DND-41 (cell line): Measurements from ENCODE around the gene SLC34A2.

ENCODE experiments used
- ATAC-seq: fragments of 200-7000 bp; cut with Tn5 transposase; 3 replicates; pipeline ENCODE4 v1.9.1; 2021; ENCODE audit warnings: low read depth; ENCODE audit not compliant: insufficient read depth
- DNase-seq: peaks from one replicate; pipeline ENCODE4 v3.0.0-alpha.2; 2020
- H2AFZ ChIP-seq: 2 replicates; pipeline ENCODE4 v1.6.0; 2012; ENCODE audit warnings: low read depth, low read length
- H3K27ac ChIP-seq: 2 replicates; pipeline ENCODE4 v1.5.1; 2012; ENCODE audit warnings: low read length, inconsistent platforms
- H3K27me3 ChIP-seq: fragments of 200-600 bp; sonication (generic); 2 replicates; pipeline ENCODE4 v1.6.0; 2012; ENCODE audit warnings: low read length, mild to moderate bottlenecking, inconsistent platforms; ENCODE audit not compliant: insufficient read depth, poor library complexity
- H3K36me3 ChIP-seq: 2 replicates; pipeline ENCODE4 v1.5.1; 2012; ENCODE audit warnings: low read length, inconsistent platforms; ENCODE audit not compliant: insufficient read depth
- H3K4me1 ChIP-seq: 2 replicates; pipeline ENCODE4 v1.5.1; 2012; ENCODE audit warnings: mild to moderate bottlenecking, low read length; ENCODE audit not compliant: insufficient read depth
- H3K4me2 ChIP-seq: 2 replicates; pipeline ENCODE4 v1.6.0; 2012; ENCODE audit warnings: mild to moderate bottlenecking, moderate library complexity, low read length, inconsistent platforms; ENCODE audit not compliant: insufficient read depth
- H3K4me3 ChIP-seq, 2 experiments: fragments of 200-600 bp in 1 of 2; shearing (Covaris generic) in 1 of 2; 2 replicates each; pipeline ENCODE4 v1.5.1; 2012 to 2016; ENCODE audit warnings: inconsistent platforms in 2 of 2, low read length in 2 of 2, mild to moderate bottlenecking in 2 of 2, low read depth in 1 of 2, moderate library complexity in 1 of 2
- H3K79me2 ChIP-seq: 2 replicates; pipeline ENCODE4 v1.6.0; 2012; ENCODE audit warnings: low read length, inconsistent platforms; ENCODE audit not compliant: insufficient read depth
- H3K9ac ChIP-seq: 2 replicates; pipeline ENCODE4 v1.6.0; 2012; ENCODE audit warnings: low read depth, mild to moderate bottlenecking, inconsistent platforms, low read length, moderate library complexity
- H3K9me3 ChIP-seq: 2 replicates; pipeline ENCODE4 v1.5.1; 2012; ENCODE audit warnings: low read length, moderate library complexity, mild to moderate bottlenecking, inconsistent platforms; ENCODE audit not compliant: insufficient read depth, severe bottlenecking
- H4K20me1 ChIP-seq: 2 replicates; pipeline ENCODE4 v1.6.0; 2012; ENCODE audit warnings: low read length; ENCODE audit not compliant: insufficient read depth
- CTCF ChIP-seq: IDR thresholded peaks from 2 replicates; pipeline ENCODE4 v1.5.1; 2012; ENCODE audit warnings: borderline replicate concordance, low read length, moderate library complexity, mild to moderate bottlenecking; ENCODE audit not compliant: poor library complexity, severe bottlenecking; ENCODE audit errors: extremely low read depth
- EZH2 ChIP-seq: IDR thresholded peaks from 3 replicates; pipeline ENCODE4 v1.6.1; 2012; ENCODE audit warnings: borderline replicate concordance, low read depth, mild to moderate bottlenecking, moderate library complexity, low read length, inconsistent platforms; ENCODE audit not compliant: severe bottlenecking

The SLC34A2 gene

GRCh38 chr4:25637581-25638220 is 17.9 kb upstream of the SLC34A2 start:
- no peak overlapping the region for H3K4me3 ChIP-seq
- ATAC-seq (no peak), DNase-seq (no peak)
- no peak overlapping the region for H3K9ac ChIP-seq
- H3K27me3 ChIP-seq: no peaks in the 10 kb centered on the region
- H3K4me1 ChIP-seq: no peaks in the 10 kb centered on the region
- no peak overlapping the region for H3K27ac ChIP-seq
- H3K9me3 ChIP-seq: no peaks in the 10 kb centered on the region
- H4K20me1 ChIP-seq: no peaks in the 10 kb centered on the region
- no peaks in the 10 kb centered on the region for H3K36me3 ChIP-seq
- TF ChIP-seq CTCF (no peak), EZH2 (no peak)
- no peaks in the 10 kb centered on the region for H3K79me2 ChIP-seq
- H3K4me2 ChIP-seq: no peak overlapping the region
- no peak overlapping the region for H2AFZ ChIP-seq

- Histone ChIP-seq H3K9me3 (no peaks in the 10 kb centered on the region), H2AFZ (no peak overlapping the region), H3K4me3 (no peak overlapping the region), H3K27ac (no peak overlapping the region), H4K20me1 (no peaks in the 10 kb centered on the region), H3K27me3 (no peaks in the 10 kb centered on the region), H3K4me1 (no peaks in the 10 kb centered on the region), H3K4me2 (no peak overlapping the region), H3K79me2 (no peaks in the 10 kb centered on the region), H3K36me3 (no peaks in the 10 kb centered on the region), H3K9ac (no peak overlapping the region)
- DNase-seq (no peak), ATAC-seq (no peak)
- no peak for TF ChIP-seq CTCF
- no peak for TF ChIP-seq EZH2
Observed at GRCh38 chr4:25638221-25638601, 17.4 kb upstream of the SLC34A2 start.

GRCh38 chr4:25638806-25639205 is 16.8 kb upstream of the SLC34A2 start:
- DNase-seq: no peak
- H3K9me3 ChIP-seq: no peaks in the 10 kb centered on the region
- H2AFZ ChIP-seq: no peak overlapping the region
- H3K36me3 ChIP-seq: no peaks in the 10 kb centered on the region
- no peaks in the 10 kb centered on the region for H3K4me1 ChIP-seq
- H3K4me3 ChIP-seq: no peak overlapping the region
- no peaks in the 10 kb centered on the region for H4K20me1 ChIP-seq
- no peak overlapping the region for H3K4me2 ChIP-seq
- no peak overlapping the region for H3K27ac ChIP-seq
- no peaks in the 10 kb centered on the region for H3K79me2 ChIP-seq
- TF ChIP-seq CTCF (no peak), EZH2 (no peak)
- no peaks in the 10 kb centered on the region for H3K27me3 ChIP-seq
- no peak overlapping the region for H3K9ac ChIP-seq
- ATAC-seq: no peak

- no peak overlapping the region for H2AFZ ChIP-seq
- no peaks in the 10 kb centered on the region for H4K20me1 ChIP-seq
- no peaks in the 10 kb centered on the region for H3K9me3 ChIP-seq
- no peak for DNase-seq
- no peaks in the 10 kb centered on the region for H3K36me3 ChIP-seq
- no peak overlapping the region for H3K27ac ChIP-seq
- no peaks in the 10 kb centered on the region for H3K4me1 ChIP-seq
- H3K4me3 ChIP-seq: no peak overlapping the region
- H3K79me2 ChIP-seq: no peaks in the 10 kb centered on the region
- TF ChIP-seq EZH2: no peak
- TF ChIP-seq CTCF: no peak
- no peak overlapping the region for H3K9ac ChIP-seq
- no peak for ATAC-seq
- peaks cover 5% of the 10 kb centered on the region for H3K27me3 ChIP-seq
- H3K4me2 ChIP-seq: no peak overlapping the region
Observed at GRCh38 chr4:25650311-25650710, 5.3 kb upstream of the SLC34A2 start.
